Measurements from ENCODE around the gene KLHL21. TPM values are rescaled to one million over a fixed set of nuclear protein-coding genes. Genes with fewer than 3 reads are reported as not detected.
A peak's percentile ranks its signal among the peaks of the same experiment; 100 is the strongest.

KLHL21 gene
- total RNA-seq, 1 donor from 2014 or later = 21.3 TPM

GRCh38 chr1:6627841-6628545 is 25.3 kb upstream of the KLHL21 start:
- DNase-seq (ENCODE audit: low spot score, unreplicated experiment) = no peak
- peaks cover 12% of the 10 kb centered on the region for H3K4me1 Mint-ChIP-seq (ENCODE audit: low read depth)
- peak overlapping the region; percentile 51 for H3K4me3 Mint-ChIP-seq (ENCODE audit: low read depth)
- peak overlapping the region; percentile 54 for H3K27ac Mint-ChIP-seq
- no peaks in the 10 kb centered on the region for H3K27me3 Mint-ChIP-seq
- peaks cover 15% of the 10 kb centered on the region for H3K36me3 Mint-ChIP-seq (ENCODE audit: insufficient read depth)
- no peaks in the 10 kb centered on the region for H3K9me3 Mint-ChIP-seq (ENCODE audit: low read depth)
- TF ChIP-seq CTCF (IDR thresholded peaks at IDR 0.05; ENCODE audit: unreplicated experiment) = no peak

GRCh38 chr1:6627031-6627430 is 24.4 kb upstream of the KLHL21 start:
- Mint-ChIP-seq H3K27ac (no peak overlapping the region), H3K36me3 (ENCODE audit: insufficient read depth) (peaks cover 17% of the 10 kb centered on the region), H3K27me3 (no peaks in the 10 kb centered on the region), H3K4me3 (ENCODE audit: low read depth) (peak overlapping the region; percentile 87), H3K9me3 (ENCODE audit: low read depth) (no peaks in the 10 kb centered on the region), H3K4me1 (ENCODE audit: low read depth) (peaks cover 12% of the 10 kb centered on the region)
- no peak for DNase-seq (ENCODE audit: low spot score, unreplicated experiment)
- TF ChIP-seq CTCF (IDR thresholded peaks at IDR 0.05; ENCODE audit: unreplicated experiment) = no peak

- no peaks in the 10 kb centered on the region for H3K9me3 Mint-ChIP-seq (ENCODE audit: low read depth)
These were observed 23.0 kb upstream of the KLHL21 start for GRCh38 chr1:6625584-6626149.

GRCh38 chr1:6624710-6625583 is 22.3 kb upstream of the KLHL21 start, which contains the start of gene THAP3:
TSS of gene THAP3 (plus strand) at chr1:6624868. CDS start at chr1:6625219, 351 bp downstream.
- peak; percentile 77 for DNase-seq (ENCODE audit: low spot score, unreplicated experiment)
- H3K4me3 Mint-ChIP-seq (ENCODE audit: low read depth) = peak within 1 kb of the TSS; percentile 87
- no peaks in the 10 kb centered on the region for H3K9me3 Mint-ChIP-seq (ENCODE audit: low read depth)
- no peaks in the 10 kb centered on the region for H3K27me3 Mint-ChIP-seq
- H3K4me1 Mint-ChIP-seq (ENCODE audit: low read depth) = peaks cover 12% of the 10 kb centered on the region
- peak within 1 kb of the TSS; percentile 96 for H3K27ac Mint-ChIP-seq
- peaks cover 26% of the 10 kb centered on the region for H3K36me3 Mint-ChIP-seq (ENCODE audit: insufficient read depth)
- peak; percentile 52 for TF ChIP-seq CTCF (IDR thresholded peaks at IDR 0.05; ENCODE audit: unreplicated experiment)

More at GRCh38 chr1:6625584-6626149, 23.0 kb upstream of the KLHL21 start:
- DNase-seq (ENCODE audit: low spot score, unreplicated experiment) = no peak
- Mint-ChIP-seq H3K4me3 (ENCODE audit: low read depth) (peak overlapping the region; percentile 87), H3K27ac (peak overlapping the region; percentile 92), H3K4me1 (ENCODE audit: low read depth) (peaks cover 12% of the 10 kb centered on the region), H3K27me3 (no peaks in the 10 kb centered on the region), H3K36me3 (ENCODE audit: insufficient read depth) (peaks cover 21% of the 10 kb centered on the region)
- TF ChIP-seq CTCF (IDR thresholded peaks at IDR 0.05; ENCODE audit: unreplicated experiment) = no peak
